OCI-LY7 (cell line): ENCODE measurements around the gene HLA-B. TPM values are rescaled to one million over a fixed set of nuclear protein-coding genes. Genes with fewer than 3 reads are reported as not detected.

Experiments
- BruUV-seq: library from RNA; stranded (reverse); fragments of 400-500 nt; replicated peaks from 2 replicates; lab custom pipeline; 2021; lab: Mats Ljungman, UMichigan
- CTCF ChIA-PET: fragments of 300-600 bp; sonication (Branson Sonifier 250); formaldehyde crosslinking; loops from one replicate; lab custom pipeline; 2022; ENCODE audit warnings: antibody characterized with exemption; ENCODE audit not compliant: unreplicated experiment; lab: Charles Lee
- POLR2A ChIA-PET: fragments of 300-600 bp; sonication (Branson Sonifier 250); formaldehyde crosslinking; loops from one replicate; lab custom pipeline; 2022; ENCODE audit warnings: antibody characterized with exemption; lab: Charles Lee
- DNase-seq: peaks from one replicate; pipeline ENCODE4 v3.0.0-alpha.2; 2015; ENCODE audit warnings: low spot score
- H2AFZ ChIP-seq: fragments of 200-600 bp; sonication (generic), shearing (Covaris generic); 2 replicates; pipeline ENCODE4 v1.6.1; 2014; ENCODE audit warnings: mild to moderate bottlenecking, antibody characterized with exemption, low read length, moderate library complexity
- H3K27ac ChIP-seq: fragments of 200-600 bp; sonication (generic); 2 replicates; pipeline ENCODE4 v1.5.1; 2014; ENCODE audit warnings: mixed run types, low read depth, mild to moderate bottlenecking, moderate library complexity, low read length, inconsistent platforms; ENCODE audit not compliant: poor library complexity, severe bottlenecking
- H3K36me3 ChIP-seq: fragments of 200-600 bp; sonication (generic); 2 replicates; pipeline ENCODE4 v1.6.1; 2014; ENCODE audit warnings: mild to moderate bottlenecking, antibody characterized with exemption, low read length, moderate library complexity, mixed read lengths; ENCODE audit not compliant: insufficient read depth
- H3K4me1 ChIP-seq: fragments of 200-600 bp; sonication (generic); 2 replicates; pipeline ENCODE4 v1.5.1; 2014; ENCODE audit warnings: mild to moderate bottlenecking, low read length; ENCODE audit not compliant: insufficient read depth, poor library complexity, severe bottlenecking
- H3K4me2 ChIP-seq: fragments of 200-600 bp; sonication (generic); 2 replicates; pipeline ENCODE4 v1.6.1; 2014; ENCODE audit warnings: mild to moderate bottlenecking, low read length
- H3K4me3 ChIP-seq: fragments of 200-600 bp; sonication (generic); 2 replicates; pipeline ENCODE4 v1.5.1; 2014; ENCODE audit warnings: mild to moderate bottlenecking, low read depth, low read length; ENCODE audit not compliant: poor library complexity, severe bottlenecking
- H3K79me2 ChIP-seq: fragments of 200-600 bp; sonication (generic); 2 replicates; pipeline ENCODE4 v1.6.1; 2016; ENCODE audit warnings: low read depth, mild to moderate bottlenecking, low read length, moderate library complexity, mixed read lengths; ENCODE audit not compliant: insufficient read depth
- H3K9me2 ChIP-seq: fragments of 200-600 bp; sonication (generic); 2 replicates; pipeline ENCODE4 v1.6.1; 2016; ENCODE audit warnings: mild to moderate bottlenecking, low read length, mixed read lengths; ENCODE audit not compliant: insufficient read depth
- H3K9me3 ChIP-seq: fragments of 200-600 bp; sonication (generic); 2 replicates; pipeline ENCODE4 v1.6.1; 2014; ENCODE audit warnings: mild to moderate bottlenecking, mixed run types, low read length, mixed read lengths
- H4K20me1 ChIP-seq: fragments of 200-600 bp; sonication (generic); 2 replicates; pipeline ENCODE4 v1.6.1; 2014; ENCODE audit warnings: mild to moderate bottlenecking, antibody characterized with exemption, low read length, moderate library complexity, mixed read lengths; ENCODE audit not compliant: insufficient read depth
- CTCF ChIP-seq: fragments of 200-600 bp; sonication (generic); conservative IDR thresholded peaks from 2 replicates; pipeline ENCODE4 v1.5.1; 2014; ENCODE audit warnings: mild to moderate bottlenecking, antibody characterized with exemption, low read length, moderate library complexity, mixed read lengths
- EZH2phosphoT487 ChIP-seq: fragments of 200-600 bp; sonication (generic); IDR thresholded peaks from 2 replicates; pipeline ENCODE4 v1.6.1; 2018; ENCODE audit warnings: low read depth, borderline replicate concordance, mild to moderate bottlenecking, mixed run types, antibody characterized with exemption, low read length, moderate library complexity, mixed read lengths
- intact Hi-C: fragments of 100-400 bp; cut with micrococcal nuclease; formaldehyde crosslinking; loops from one replicate; pipeline ENCODE4 v1.10.0; 2022; ENCODE audit not compliant: unreplicated experiment
- total RNA-seq, 2 experiments: library from RNA; depleted of rRNA in 1 of 2; stranded (reverse); fragments of >200 nt in 1 of 2; shearing (Covaris generic) in 1 of 2; gene quantifications; 2 replicates each; pipeline ENCODE4 v1.2.3, GENCODE V29; 2014 to 2022

HLA-B gene
- total RNA-seq, 2 experiments from 2014 or later: 238 to 258 TPM

- no peak for DNase-seq
- no peak for TF ChIP-seq EZH2phosphoT487
- TF ChIP-seq CTCF: no peak
- Histone ChIP-seq H3K4me3 (no peak overlapping the region), H3K27ac (no peak overlapping the region), H3K36me3 (no peaks in the 10 kb centered on the region), H3K9me2 (no peaks in the 10 kb centered on the region), H3K9me3 (no peaks in the 10 kb centered on the region), H2AFZ (no peak overlapping the region), H3K4me1 (no peaks in the 10 kb centered on the region), H4K20me1 (no peaks in the 10 kb centered on the region), H3K79me2 (no peaks in the 10 kb centered on the region), H3K4me2 (no peak overlapping the region)
- ChIA-PET CTCF (no interaction called here), POLR2A (interaction anchor here (0.6 to 1.1 kb wide), 2 partner anchors 173 to 223 kb away, joined by 4 read pairs; no protein-coding TSS in a partner anchor)
- intact Hi-C loops: no loop called here
- no TSS peak for BruUV-seq
Observed at GRCh38 chr6:31378721-31379103, 21.7 kb upstream of the HLA-B start.

GRCh38 chr6:31378062-31378720, 21.2 kb upstream of the HLA-B start:
- BruUV-seq: no TSS peak
- intact Hi-C loops: no loop called here
- H3K4me2 ChIP-seq: no peak overlapping the region

More at GRCh38 chr6:31378062-31378720, 21.2 kb upstream of the HLA-B start:
- no peaks in the 10 kb centered on the region for H3K9me2 ChIP-seq
- no peak overlapping the region for H3K4me3 ChIP-seq
- no peak for DNase-seq
- no peaks in the 10 kb centered on the region for H4K20me1 ChIP-seq
- ChIA-PET POLR2A (interaction anchor here (0.6 to 1.1 kb wide), 2 partner anchors 173 to 222 kb away, joined by 4 read pairs; no protein-coding TSS in a partner anchor), CTCF (no interaction called here)
- TF ChIP-seq EZH2phosphoT487 (no peak), CTCF (no peak)
- H3K36me3 ChIP-seq: no peaks in the 10 kb centered on the region
- H3K4me1 ChIP-seq: no peaks in the 10 kb centered on the region
- no peaks in the 10 kb centered on the region for H3K79me2 ChIP-seq
- H3K9me3 ChIP-seq: no peaks in the 10 kb centered on the region
- no peak overlapping the region for H2AFZ ChIP-seq
- no peak overlapping the region for H3K27ac ChIP-seq
